Measurements from ENCODE around the gene ESPL1.

ESPL1 gene

DNA sequence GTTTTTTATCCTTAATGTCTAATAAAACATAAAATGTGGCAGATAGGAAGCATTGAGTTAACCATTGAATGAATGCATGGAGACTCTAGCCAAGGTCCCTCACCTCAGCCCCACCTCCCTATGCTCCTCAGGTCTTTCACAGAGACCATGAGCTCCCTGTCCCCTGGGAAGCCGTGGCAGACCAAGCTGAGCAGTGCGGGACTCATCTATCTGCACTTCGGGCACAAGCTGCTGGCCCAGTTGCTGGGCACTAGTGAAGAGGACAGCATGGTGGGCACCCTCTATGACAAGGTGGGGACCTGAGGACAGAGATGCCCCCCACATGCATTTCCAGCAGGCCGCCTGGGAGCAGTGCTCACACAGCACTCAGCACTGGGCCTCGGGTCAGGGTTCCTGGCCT, 34.8 kb downstream of the ESPL1 start:
- Histone ChIP-seq H3K9ac (ENCODE audit: insufficient read length, low read depth) (no peak overlapping the region), H3K36me3 (ENCODE audit: insufficient read depth, insufficient read length, low read length) (peaks cover 74% of the 10 kb centered on the region), H3K9me3 (ENCODE audit: insufficient read depth, low read length) (no peaks in the 10 kb centered on the region), H3K27me3 (ENCODE audit: insufficient read depth, insufficient read length) (no peaks in the 10 kb centered on the region), H3K4me3 (ENCODE audit: insufficient read length, low read depth) (no peak overlapping the region), H3K4me1 (ENCODE audit: insufficient read depth, insufficient read length) (peaks cover 3% of the 10 kb centered on the region)
- TF ChIP-seq YY1 (IDR thresholded peaks at IDR 0.05; ENCODE audit: insufficient read depth, insufficient read length) (no peak), SUZ12 (IDR thresholded peaks at IDR 0.05; ENCODE audit: extremely low read depth, insufficient read depth, insufficient read length) (no peak)
- DNase-seq (ENCODE audit: low read depth, low spot score), result no peak

DNA sequence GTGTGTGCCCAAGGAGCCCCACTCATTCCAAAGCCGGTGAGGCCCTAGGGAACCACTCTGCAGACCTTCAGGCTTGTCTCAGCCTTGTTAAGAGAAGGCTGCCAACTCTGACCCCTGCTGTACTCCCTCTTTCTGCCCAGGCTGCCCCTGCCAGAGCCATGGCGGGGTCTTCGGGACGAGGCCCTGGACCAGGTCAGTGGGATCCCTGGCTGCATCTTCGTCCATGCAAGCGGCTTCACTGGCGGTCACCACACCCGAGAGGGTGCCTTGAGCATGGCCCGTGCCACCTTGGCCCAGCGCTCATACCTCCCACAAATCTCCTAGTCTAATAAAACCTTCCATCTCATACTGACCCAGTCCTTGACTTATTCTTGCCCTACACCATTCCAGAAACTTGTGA, 38.7 kb downstream of the ESPL1 start:
- DNase-seq (ENCODE audit: low read depth, low spot score), result no peak
- H3K36me3 ChIP-seq (ENCODE audit: insufficient read depth, insufficient read length, low read length), result peaks cover 75% of the 10 kb centered on the region
- no peaks in the 10 kb centered on the region for H3K4me1 ChIP-seq (ENCODE audit: insufficient read depth, insufficient read length)
- H3K9me3 ChIP-seq (ENCODE audit: insufficient read depth, low read length), result no peaks in the 10 kb centered on the region
- no peaks in the 10 kb centered on the region for H3K27me3 ChIP-seq (ENCODE audit: insufficient read depth, insufficient read length)
- H3K4me3 ChIP-seq (ENCODE audit: insufficient read length, low read depth), result no peak overlapping the region
- TF ChIP-seq ZNF274 (IDR thresholded peaks at IDR 0.05; ENCODE audit: low read depth, low read length) (no peak), YY1 (IDR thresholded peaks at IDR 0.05; ENCODE audit: insufficient read depth, insufficient read length) (no peak), SUZ12 (IDR thresholded peaks at IDR 0.05; ENCODE audit: extremely low read depth, insufficient read depth, insufficient read length) (no peak)
- H3K9ac ChIP-seq (ENCODE audit: insufficient read length, low read depth), result no peak overlapping the region

DNA sequence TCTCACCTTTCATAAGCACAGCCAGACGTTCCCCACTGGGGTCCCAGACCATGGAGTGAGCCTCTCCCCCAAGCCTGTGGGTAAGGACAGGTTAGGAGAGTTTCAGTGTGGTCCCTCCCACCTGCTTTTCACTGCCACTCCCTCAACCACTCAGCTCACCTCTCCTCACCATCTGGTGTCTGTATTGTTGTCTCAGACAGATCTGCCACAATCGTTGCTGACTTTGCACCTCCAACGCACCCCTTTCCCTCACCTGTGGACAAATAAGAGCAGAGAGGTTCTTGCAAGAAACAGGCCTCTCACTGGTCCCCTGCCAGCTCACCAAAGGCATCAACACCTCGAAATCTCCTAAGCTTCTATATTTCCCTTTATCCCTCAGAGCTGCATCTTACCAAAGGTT, 40.2 kb downstream of the ESPL1 start:
- H3K9me3 ChIP-seq (ENCODE audit: insufficient read depth, low read length), result no peaks in the 10 kb centered on the region
- DNase-seq (ENCODE audit: low read depth, low spot score), result no peak
- no peaks in the 10 kb centered on the region for H3K27me3 ChIP-seq (ENCODE audit: insufficient read depth, insufficient read length)
- no peak overlapping the region for H3K4me3 ChIP-seq (ENCODE audit: insufficient read length, low read depth)
- no peak for TF ChIP-seq YY1 (IDR thresholded peaks at IDR 0.05; ENCODE audit: insufficient read depth, insufficient read length)
- no peak for TF ChIP-seq ZNF274 (IDR thresholded peaks at IDR 0.05; ENCODE audit: low read depth, low read length)
- no peak for TF ChIP-seq SUZ12 (IDR thresholded peaks at IDR 0.05; ENCODE audit: extremely low read depth, insufficient read depth, insufficient read length)
- H3K4me1 ChIP-seq (ENCODE audit: insufficient read depth, insufficient read length), result no peaks in the 10 kb centered on the region
- no peak overlapping the region for H3K9ac ChIP-seq (ENCODE audit: insufficient read length, low read depth)
- peaks cover 62% of the 10 kb centered on the region for H3K36me3 ChIP-seq (ENCODE audit: insufficient read depth, insufficient read length, low read length)

DNA sequence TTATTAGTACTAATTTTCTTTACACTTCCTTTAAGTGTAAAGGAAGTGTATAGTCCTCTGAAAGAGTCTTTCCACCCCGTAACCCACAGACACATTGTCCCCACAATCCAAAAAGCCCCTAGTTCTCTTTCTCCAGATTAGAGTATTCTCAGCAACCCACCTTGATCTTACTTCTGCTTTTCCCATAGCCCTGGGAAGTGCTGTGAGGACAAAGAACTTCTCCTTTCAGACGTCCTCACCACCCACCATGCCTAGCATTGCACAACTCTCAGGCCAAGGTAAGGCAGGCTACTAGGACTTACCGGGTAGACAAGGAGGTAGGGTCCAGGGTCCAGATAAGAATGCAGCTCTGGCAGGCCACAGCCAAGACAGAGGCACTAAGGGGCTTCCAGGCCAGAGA, 45.9 kb downstream of the ESPL1 start:
- Histone ChIP-seq H3K9me3 (ENCODE audit: insufficient read depth, low read length) (no peaks in the 10 kb centered on the region), H3K36me3 (ENCODE audit: insufficient read depth, insufficient read length, low read length) (peaks cover 60% of the 10 kb centered on the region)

DNA sequence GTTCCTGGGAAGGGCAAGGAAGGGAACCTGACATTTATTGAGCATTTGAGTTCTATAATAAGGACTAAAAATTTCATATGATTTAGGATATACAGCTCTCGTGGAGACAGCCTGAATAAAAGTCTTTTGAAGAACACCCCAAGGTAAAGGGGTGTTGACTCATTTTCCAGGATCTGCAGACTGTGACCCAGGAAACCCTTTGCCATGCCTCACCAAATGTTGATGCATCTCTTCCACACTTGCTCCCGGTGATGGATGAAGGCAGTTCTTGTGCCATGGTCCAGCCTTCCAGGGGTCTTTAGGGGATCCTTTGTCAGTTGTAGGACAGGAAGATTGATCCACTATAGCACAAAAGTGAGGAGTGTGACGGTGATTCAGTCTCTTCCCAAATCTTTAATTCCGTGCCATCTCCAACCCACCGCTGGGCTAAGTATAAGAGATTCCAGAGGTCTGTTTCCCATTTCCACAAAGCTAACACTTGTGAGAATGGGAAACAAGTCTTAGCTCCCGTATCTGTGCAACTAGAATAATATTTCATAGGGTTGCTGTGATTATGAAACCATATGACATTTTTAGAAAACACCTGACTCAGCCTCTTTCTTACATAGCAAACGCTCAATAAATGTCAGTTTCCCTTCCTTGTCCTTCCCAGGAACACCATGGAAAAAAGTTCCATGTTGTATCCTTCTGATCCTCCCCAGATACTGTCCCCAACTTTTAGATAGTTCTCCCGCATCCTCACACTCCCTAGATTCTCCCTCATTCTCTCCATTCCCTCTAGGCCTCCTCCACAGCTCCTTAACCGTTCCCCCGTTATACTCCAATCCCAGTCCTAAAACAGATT, 52.5 kb downstream of the ESPL1 start:
- no peak for TF ChIP-seq SUZ12 (IDR thresholded peaks at IDR 0.05; ENCODE audit: extremely low read depth, insufficient read depth, insufficient read length)
- TF ChIP-seq ZNF274 (IDR thresholded peaks at IDR 0.05; ENCODE audit: low read depth, low read length), result no peak
- TF ChIP-seq YY1 (IDR thresholded peaks at IDR 0.05; ENCODE audit: insufficient read depth, insufficient read length), result no peak
- peaks cover 5% of the 10 kb centered on the region for H3K4me1 ChIP-seq (ENCODE audit: insufficient read depth, insufficient read length)
- H3K4me3 ChIP-seq (ENCODE audit: insufficient read length, low read depth), result peak overlapping the region; percentile 82
- H3K9ac ChIP-seq (ENCODE audit: insufficient read length, low read depth), result peak overlapping the region; percentile 95
- DNase-seq (ENCODE audit: low read depth, low spot score), result no peak
- peaks cover under 1% of the 10 kb centered on the region for H3K27me3 ChIP-seq (ENCODE audit: insufficient read depth, insufficient read length)
- peaks cover 35% of the 10 kb centered on the region for H3K36me3 ChIP-seq (ENCODE audit: insufficient read depth, insufficient read length, low read length)
- no peaks in the 10 kb centered on the region for H3K9me3 ChIP-seq (ENCODE audit: insufficient read depth, low read length)

More for the DNA sequence above, 45.9 kb downstream of the ESPL1 start:
- H3K4me1 ChIP-seq (ENCODE audit: insufficient read depth, insufficient read length), result no peaks in the 10 kb centered on the region
- H3K9ac ChIP-seq (ENCODE audit: insufficient read length, low read depth), result no peak overlapping the region
- H3K27me3 ChIP-seq (ENCODE audit: insufficient read depth, insufficient read length), result no peaks in the 10 kb centered on the region
- no peak for DNase-seq (ENCODE audit: low read depth, low spot score)
- no peak for TF ChIP-seq YY1 (IDR thresholded peaks at IDR 0.05; ENCODE audit: insufficient read depth, insufficient read length)
- TF ChIP-seq ZNF274 (IDR thresholded peaks at IDR 0.05; ENCODE audit: low read depth, low read length), result no peak
- no peak for TF ChIP-seq SUZ12 (IDR thresholded peaks at IDR 0.05; ENCODE audit: extremely low read depth, insufficient read depth, insufficient read length)
- H3K4me3 ChIP-seq (ENCODE audit: insufficient read length, low read depth), result no peak overlapping the region

DNA sequence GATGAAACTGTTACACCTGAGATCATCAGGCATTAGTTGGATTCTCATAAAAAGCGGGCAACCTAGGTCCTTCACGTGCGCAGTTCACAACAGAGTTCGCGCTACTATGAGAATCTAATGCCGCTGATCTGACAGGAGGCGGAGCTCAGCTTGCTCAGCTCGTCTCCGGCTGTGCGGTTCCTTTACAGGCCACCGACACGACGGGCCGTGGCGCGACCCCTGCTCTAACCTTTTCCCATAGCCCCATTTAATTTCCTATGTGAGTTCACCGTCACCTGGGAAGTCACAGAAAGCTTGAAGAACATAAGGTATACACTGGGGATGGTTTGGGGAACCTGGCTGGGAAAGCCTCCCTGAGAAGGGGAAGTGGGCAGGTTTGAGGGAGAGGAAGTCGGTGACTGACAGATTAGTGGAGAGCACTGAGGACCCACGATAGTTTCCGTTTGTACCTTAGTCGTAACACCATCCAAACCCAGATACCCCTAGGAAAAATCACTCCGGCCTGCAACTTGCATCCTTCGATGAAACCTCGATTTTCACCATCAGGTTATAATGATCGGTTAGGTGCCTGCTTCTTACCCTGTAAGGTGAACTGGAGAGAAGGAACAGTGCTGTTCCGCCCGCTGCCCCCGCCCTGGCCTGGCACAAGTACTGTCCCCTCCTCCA, 56.1 kb downstream of the ESPL1 start:
- H3K9ac ChIP-seq (ENCODE audit: insufficient read length, low read depth), result peak overlapping the region; percentile 65
- peaks cover 7% of the 10 kb centered on the region for H3K36me3 ChIP-seq (ENCODE audit: insufficient read depth, insufficient read length, low read length)
- H3K4me3 ChIP-seq (ENCODE audit: insufficient read length, low read depth), result peak overlapping the region; percentile 40
- peaks cover 31% of the 10 kb centered on the region for H3K27me3 ChIP-seq (ENCODE audit: insufficient read depth, insufficient read length)
- peaks cover 9% of the 10 kb centered on the region for H3K4me1 ChIP-seq (ENCODE audit: insufficient read depth, insufficient read length)
- H3K9me3 ChIP-seq (ENCODE audit: insufficient read depth, low read length), result no peaks in the 10 kb centered on the region
- DNase-seq (ENCODE audit: low read depth, low spot score), result no peak
- TF ChIP-seq YY1 (IDR thresholded peaks at IDR 0.05; ENCODE audit: insufficient read depth, insufficient read length) (no peak), ZNF274 (IDR thresholded peaks at IDR 0.05; ENCODE audit: low read depth, low read length) (no peak), SUZ12 (IDR thresholded peaks at IDR 0.05; ENCODE audit: extremely low read depth, insufficient read depth, insufficient read length) (no peak)

Measured in NT2/D1 (cell line).